ENCODE data around the gene INSYN2B.

DNA sequence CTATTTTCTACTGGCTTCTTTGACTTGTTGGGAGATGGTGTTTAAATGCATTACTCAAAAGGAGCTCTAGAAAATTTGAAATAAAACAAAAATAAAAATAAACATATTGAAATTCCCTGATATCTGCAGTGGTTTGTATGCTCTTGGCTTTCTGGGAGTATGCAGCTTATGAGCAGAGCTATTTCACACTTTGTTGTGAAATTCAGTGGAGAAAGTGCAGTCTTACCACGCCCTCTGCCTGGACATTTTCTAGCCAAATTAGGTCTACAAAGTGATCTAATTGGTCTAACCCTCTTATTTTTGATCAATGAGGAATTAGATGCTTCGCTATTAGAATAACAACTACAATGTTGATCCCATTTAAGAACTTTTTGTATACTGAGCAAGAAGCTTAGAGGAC, 66.8 kb downstream of the INSYN2B start:
- TF ChIP-seq, protein P1, sequence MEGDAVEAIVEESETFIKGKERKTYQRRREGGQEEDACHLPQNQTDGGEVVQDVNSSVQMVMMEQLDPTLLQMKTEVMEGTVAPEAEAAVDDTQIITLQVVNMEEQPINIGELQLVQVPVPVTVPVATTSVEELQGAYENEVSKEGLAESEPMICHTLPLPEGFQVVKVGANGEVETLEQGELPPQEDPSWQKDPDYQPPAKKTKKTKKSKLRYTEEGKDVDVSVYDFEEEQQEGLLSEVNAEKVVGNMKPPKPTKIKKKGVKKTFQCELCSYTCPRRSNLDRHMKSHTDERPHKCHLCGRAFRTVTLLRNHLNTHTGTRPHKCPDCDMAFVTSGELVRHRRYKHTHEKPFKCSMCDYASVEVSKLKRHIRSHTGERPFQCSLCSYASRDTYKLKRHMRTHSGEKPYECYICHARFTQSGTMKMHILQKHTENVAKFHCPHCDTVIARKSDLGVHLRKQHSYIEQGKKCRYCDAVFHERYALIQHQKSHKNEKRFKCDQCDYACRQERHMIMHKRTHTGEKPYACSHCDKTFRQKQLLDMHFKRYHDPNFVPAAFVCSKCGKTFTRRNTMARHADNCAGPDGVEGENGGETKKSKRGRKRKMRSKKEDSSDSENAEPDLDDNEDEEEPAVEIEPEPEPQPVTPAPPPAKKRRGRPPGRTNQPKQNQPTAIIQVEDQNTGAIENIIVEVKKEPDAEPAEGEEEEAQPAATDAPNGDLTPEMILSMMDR (IDR thresholded peaks at IDR 0.05) = no peak
- no peak for TF ChIP-seq POLR2A (IDR thresholded peaks at IDR 0.05)

Data from thyroid gland (tissue), 4 donors.